Occipital lobe (tissue), 2 donors: ENCODE measurements around the gene ERN2. TPM values are rescaled to one million over a fixed set of nuclear protein-coding genes. Genes with fewer than 3 reads are reported as not detected.
A peak's percentile ranks its signal among the peaks of the same experiment; 100 is the strongest.

Source experiments
- DNase-seq: peaks from one replicate; lab custom pipeline; 2025; lab: John Stamatoyannopoulos, UW
- total RNA-seq: library from RNA; depleted of rRNA; stranded (reverse); fragments of >200 nt; gene quantifications from one replicate; pipeline ENCODE4 v1.2.3, GENCODE V29; 2014

The ERN2 gene
- total RNA-seq, 1 donor from 2014 or later: not detected

DNA sequence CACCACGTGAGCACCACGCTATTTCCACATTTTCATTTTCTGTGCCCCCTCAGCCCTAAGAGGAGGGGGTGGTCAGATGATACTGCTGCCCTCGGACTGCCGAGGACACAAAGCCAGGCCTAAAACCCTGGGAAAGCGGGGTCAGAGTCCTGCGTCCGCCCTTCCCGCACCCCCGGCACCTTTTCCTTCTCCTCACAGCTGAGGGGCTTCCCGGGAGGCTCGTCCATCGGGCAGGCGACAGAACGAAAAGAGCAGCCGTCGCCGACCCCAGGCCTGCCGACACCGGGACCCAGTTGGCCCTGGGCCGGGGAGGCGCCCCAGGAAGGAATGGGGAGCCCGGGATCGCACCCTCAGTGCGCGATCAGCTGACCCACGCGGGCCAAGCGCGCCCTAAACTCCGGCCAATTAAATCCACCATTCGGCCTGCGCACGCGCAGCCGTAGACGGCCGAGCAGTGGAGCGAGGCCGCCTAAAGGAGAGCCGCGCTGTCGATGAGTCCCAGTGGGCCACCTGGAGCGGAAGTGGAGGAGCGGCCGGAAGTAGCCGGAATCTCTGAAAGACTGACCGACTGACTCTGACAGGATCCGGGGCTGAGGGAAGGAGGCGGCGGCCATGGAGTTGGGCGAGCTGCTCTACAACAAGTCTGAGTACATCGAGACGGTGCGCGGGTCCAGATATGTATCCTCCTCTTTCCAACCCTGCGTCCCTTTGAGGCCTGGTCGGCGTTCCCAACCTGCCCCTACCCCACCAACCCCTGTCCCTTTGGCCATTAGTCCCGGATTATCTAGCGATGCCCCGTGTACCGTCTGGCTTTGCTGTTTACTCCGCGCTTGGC, 71.9 kb downstream of the ERN2 start, which contains the start of the genes DCTN5 and PALB2:
Gene DCTN5, plus strand, starts transcription at position 536 of the 835 bp plus-strand sequence. Its CDS starts 77 bp downstream, at position 613.
Gene PALB2, minus strand, starts transcription at position 380 of the 835 bp plus-strand sequence. Its CDS starts 153 bp downstream, at position 227.
- DNase-seq: peak; percentile 91

DNA sequence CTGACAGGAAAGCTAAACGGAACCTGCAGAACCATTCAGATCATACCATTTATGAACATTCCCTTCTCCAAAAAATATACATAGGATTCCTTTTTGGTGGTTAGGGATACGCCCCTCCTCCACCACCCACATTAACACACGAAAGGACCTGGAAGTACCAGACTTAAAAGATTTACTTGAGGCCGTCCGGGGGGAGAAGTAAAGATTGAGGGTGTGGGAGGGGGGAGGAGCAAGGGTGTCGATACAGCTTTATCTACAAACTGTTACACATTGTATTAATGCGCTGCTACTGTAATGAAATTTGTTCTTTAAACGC, 72.4 kb downstream of the ERN2 start:
- DNase-seq: no peak

Other genes with a start within 250 kb of the ERN2 start
- 27.8 TPM for gene GGA2, start 202.7 kb downstream of the ERN2 start, total RNA-seq
- gene EARS2, start 155.9 kb downstream of the ERN2 start, total RNA-seq: 29.3 TPM
- gene UBFD1, start 155.5 kb downstream of the ERN2 start, total RNA-seq: 62.2 TPM
- gene NDUFAB1, start 116.9 kb downstream of the ERN2 start, total RNA-seq: 112 TPM
- 12.0 TPM for gene PALB2, start 71.9 kb downstream of the ERN2 start, total RNA-seq
- 73.6 TPM for gene DCTN5, start 71.8 kb downstream of the ERN2 start, total RNA-seq
- gene PLK1, start 34.3 kb downstream of the ERN2 start, total RNA-seq: 1.1 TPM
- gene CHP2, start 41.8 kb upstream of the ERN2 start, total RNA-seq: 0.62 TPM
- 59.0 TPM for gene PRKCB, start 122.8 kb upstream of the ERN2 start, total RNA-seq